Testis (tissue), 3 donors: ENCODE measurements around the gene SCAPER. TPM values are rescaled to one million over a fixed set of nuclear protein-coding genes. Genes with fewer than 3 reads are reported as not detected.

Experiments used
- DNase-seq: peaks from one replicate; pipeline ENCODE4 v3.0.0-alpha.2; 2019
- H3K27ac ChIP-seq, 2 donors: fragments of 200-600 bp; sonication (generic); one replicate each; pipeline ENCODE4 v1.5.1; 2019
- H3K27me3 ChIP-seq: fragments of 200-600 bp; sonication (generic); one replicate; pipeline ENCODE4 v1.5.1; 2019
- H3K36me3 ChIP-seq: fragments of 200-600 bp; sonication (generic); one replicate; pipeline ENCODE4 v1.5.1; 2017; ENCODE audit warnings: low read depth; ENCODE audit errors: missing control alignments
- H3K4me1 ChIP-seq: fragments of 200-600 bp; sonication (generic); one replicate; pipeline ENCODE4 v1.5.1; 2019
- H3K4me3 ChIP-seq, 2 donors: fragments of 200-600 bp; sonication (generic); one replicate each; pipeline ENCODE4 v1.5.1; 2017 to 2019
- H3K9me3 ChIP-seq: fragments of 200-600 bp; sonication (generic); one replicate; pipeline ENCODE4 v1.5.1; 2017
- POLR2A ChIP-seq: fragments of 450-650 bp; IDR thresholded peaks from one replicate; pipeline ENCODE4 v1.6.1; 2017; ENCODE audit warnings: antibody characterized with exemption, mild to moderate bottlenecking, moderate library complexity
- WGBS, 2 donors: methylation state at CpG; one replicate each; pipeline ENCODE4 v1.1.5; 2018; 5-methylcytosine and 5-hydroxymethylcytosine counted together
- intact Hi-C: fragments of 100-400 bp; cut with DNase I; formaldehyde crosslinking; loops from one replicate; pipeline ENCODE4 v1.15.1; 2023; ENCODE audit warnings: low total_unique reads
- polyA plus RNA-seq: library from polyadenylated mRNA; stranded (reverse); fragments of 350-450 nt; fragmentation: Illumina TruSeq; extraction: RNeasy Lipid Tissue Mini Kit (QIAGEN cat#74804); gene quantifications from one replicate; pipeline ENCODE4 v1.2.3, GENCODE V29; 2014; ENCODE audit warnings: low read depth, low replicate concordance; ENCODE audit not compliant: insufficient read depth
- total RNA-seq, 2 donors: library from RNA; depleted of rRNA; stranded (reverse); fragments of >200 nt; gene quantifications; one replicate each; pipeline ENCODE4 v1.2.3, GENCODE V29; 2016
- TF ChIP-seq, protein P1 (sequence below), 3 experiments: fragments of 450-650 bp in 2 of 3; fragments of 200-600 bp in 1 of 3; sonication (generic) in 1 of 3; IDR thresholded peaks; one replicate each; pipeline ENCODE4 v1.5.1; 2016 to 2019; ENCODE audit warnings: antibody characterized with exemption in 3 of 3, mild to moderate bottlenecking in 2 of 3, moderate library complexity in 1 of 3

The SCAPER gene
- total and polyA plus RNA-seq, 3 donors from 2014 or later, result 43.7 to 60.7 (median 54.8) TPM

DNA sequence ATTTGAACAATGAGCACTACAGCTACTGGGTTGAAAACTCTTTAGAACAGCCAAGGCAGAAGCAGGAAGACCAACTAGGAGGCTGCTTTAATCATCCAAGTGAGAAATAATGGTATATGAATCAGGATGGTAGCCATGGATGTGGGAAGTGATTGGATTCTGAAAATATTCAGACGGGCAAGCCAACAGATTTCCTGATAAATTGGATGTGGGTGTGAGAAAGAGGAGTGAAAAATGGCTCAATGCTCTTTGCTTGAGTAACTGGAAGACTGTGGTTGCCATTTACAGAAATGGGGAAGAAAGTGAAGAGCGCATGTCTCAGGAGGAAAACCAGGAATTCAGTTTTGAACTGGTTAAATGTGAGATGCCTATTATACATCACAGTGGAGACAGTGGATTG, 518.2 kb downstream of the SCAPER start:
- Histone ChIP-seq H3K27me3 (no peaks in the 10 kb centered on the region), H3K36me3 (no peaks in the 10 kb centered on the region), H3K4me3 (no peak overlapping the region), H3K4me1 (no peaks in the 10 kb centered on the region), H3K27ac (no peak overlapping the region), H3K9me3 (no peaks in the 10 kb centered on the region)
- DNase-seq, result no peak
- intact Hi-C loops, result no loop called here
- WGBS, 2 donors, result 94 to 96% methylated on average over 2 of the region's 2 CpGs
- TF ChIP-seq, protein P1, sequence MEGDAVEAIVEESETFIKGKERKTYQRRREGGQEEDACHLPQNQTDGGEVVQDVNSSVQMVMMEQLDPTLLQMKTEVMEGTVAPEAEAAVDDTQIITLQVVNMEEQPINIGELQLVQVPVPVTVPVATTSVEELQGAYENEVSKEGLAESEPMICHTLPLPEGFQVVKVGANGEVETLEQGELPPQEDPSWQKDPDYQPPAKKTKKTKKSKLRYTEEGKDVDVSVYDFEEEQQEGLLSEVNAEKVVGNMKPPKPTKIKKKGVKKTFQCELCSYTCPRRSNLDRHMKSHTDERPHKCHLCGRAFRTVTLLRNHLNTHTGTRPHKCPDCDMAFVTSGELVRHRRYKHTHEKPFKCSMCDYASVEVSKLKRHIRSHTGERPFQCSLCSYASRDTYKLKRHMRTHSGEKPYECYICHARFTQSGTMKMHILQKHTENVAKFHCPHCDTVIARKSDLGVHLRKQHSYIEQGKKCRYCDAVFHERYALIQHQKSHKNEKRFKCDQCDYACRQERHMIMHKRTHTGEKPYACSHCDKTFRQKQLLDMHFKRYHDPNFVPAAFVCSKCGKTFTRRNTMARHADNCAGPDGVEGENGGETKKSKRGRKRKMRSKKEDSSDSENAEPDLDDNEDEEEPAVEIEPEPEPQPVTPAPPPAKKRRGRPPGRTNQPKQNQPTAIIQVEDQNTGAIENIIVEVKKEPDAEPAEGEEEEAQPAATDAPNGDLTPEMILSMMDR (IDR thresholded peaks at IDR 0.05), result no peak
- TF ChIP-seq POLR2A, result no peak

DNA sequence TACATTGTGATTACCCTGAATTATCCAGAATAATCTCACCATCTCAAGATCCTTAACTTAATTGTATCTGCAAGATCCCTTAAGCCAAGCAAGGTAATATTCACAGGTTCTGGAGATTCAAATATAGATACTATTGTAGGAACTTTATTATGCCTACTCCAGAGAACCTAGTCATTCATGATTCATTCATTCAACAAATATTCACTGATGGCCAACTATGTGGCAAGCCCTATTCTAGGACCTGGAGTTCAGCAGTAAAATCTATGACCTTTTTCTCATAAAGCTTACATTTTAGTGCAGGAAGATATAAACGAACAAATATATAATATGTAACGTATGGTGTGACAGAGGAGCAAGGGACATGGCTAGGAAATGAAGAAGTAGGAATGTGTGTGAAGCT, 519.0 kb downstream of the SCAPER start:
- Histone ChIP-seq H3K9me3 (no peaks in the 10 kb centered on the region), H3K4me3 (no peak overlapping the region), H3K4me1 (no peaks in the 10 kb centered on the region), H3K27me3 (no peaks in the 10 kb centered on the region), H3K36me3 (no peaks in the 10 kb centered on the region), H3K27ac (no peak overlapping the region)
- WGBS, 2 donors, result 92 to 96% methylated on average over 2 of the region's 2 CpGs
- TF ChIP-seq, protein P1 (IDR thresholded peaks at IDR 0.05), result no peak
- no peak for TF ChIP-seq POLR2A
- intact Hi-C loops, result no loop called here
- no peak for DNase-seq

DNA sequence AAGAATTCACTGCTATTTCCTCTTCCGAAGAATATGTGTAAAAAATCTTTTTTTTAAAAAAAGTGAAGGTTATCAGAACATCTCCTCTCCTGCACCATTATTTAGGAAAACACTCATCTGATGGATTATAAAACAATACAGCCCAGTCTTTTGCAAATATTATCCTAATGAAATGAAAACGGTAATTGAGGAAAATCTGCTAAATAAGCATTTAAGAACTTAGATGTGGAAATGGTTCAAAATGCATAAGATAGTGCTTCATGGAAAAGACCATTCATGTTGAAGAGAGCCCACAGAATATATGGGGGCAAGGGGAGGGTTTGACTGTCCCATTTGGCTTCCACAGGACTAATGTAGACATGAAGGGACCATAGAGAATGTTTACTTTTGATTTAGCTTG, 520.7 kb downstream of the SCAPER start:
- H3K27me3 ChIP-seq, result no peaks in the 10 kb centered on the region
- intact Hi-C loops, result no loop called here

DNA sequence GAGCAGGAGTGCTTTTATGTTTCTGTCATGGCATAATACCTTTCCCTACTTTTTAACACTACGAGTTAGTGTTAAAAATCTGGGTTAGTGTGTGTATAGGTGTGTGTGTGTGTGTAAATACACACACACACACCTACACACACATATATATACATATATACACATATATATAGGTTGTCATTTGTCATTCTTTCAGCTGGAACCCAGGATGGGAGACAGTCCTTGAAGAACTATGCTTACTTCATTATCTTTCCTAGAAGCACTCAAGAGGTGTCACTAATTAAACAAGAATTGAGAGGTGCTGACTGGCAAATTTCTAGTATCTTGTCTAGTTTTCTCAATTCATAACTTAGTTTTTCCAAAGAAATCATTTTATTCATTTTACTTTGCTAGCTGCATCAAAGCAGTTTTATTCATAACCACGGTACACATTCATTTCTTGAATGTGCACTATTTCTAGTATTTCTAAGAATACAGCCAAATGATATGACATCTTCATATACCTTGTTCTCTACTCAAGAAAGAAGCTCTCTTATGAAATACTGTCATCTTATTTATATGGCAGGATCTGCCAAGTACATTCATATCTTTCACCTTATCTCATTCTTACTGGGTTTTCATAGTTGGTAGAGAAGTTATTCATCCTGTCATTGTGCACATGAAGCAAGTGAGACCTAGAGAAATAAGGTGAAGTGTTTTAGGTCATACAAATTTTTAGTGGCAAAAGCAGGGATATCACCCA, 522.0 kb downstream of the SCAPER start:
- intact Hi-C loops, result no loop called here
- Histone ChIP-seq H3K27ac (no peak overlapping the region), H3K9me3 (no peaks in the 10 kb centered on the region), H3K4me3 (no peak overlapping the region), H3K27me3 (no peaks in the 10 kb centered on the region), H3K36me3 (no peaks in the 10 kb centered on the region), H3K4me1 (no peaks in the 10 kb centered on the region)
- WGBS, 2 donors, result 93 to 97% methylated on average over 2 of the region's 2 CpGs
- TF ChIP-seq POLR2A, result no peak
- TF ChIP-seq, protein P1 (IDR thresholded peaks at IDR 0.05), result no peak
- no peak for DNase-seq

More for the DNA sequence above, 520.7 kb downstream of the SCAPER start:
- H3K4me3 ChIP-seq, result no peak overlapping the region
- no peaks in the 10 kb centered on the region for H3K9me3 ChIP-seq
- H3K27ac ChIP-seq, result no peak overlapping the region
- H3K36me3 ChIP-seq, result no peaks in the 10 kb centered on the region
- WGBS, 2 donors, result 90 to 95% methylated on average over 2 of the region's 2 CpGs
- TF ChIP-seq, protein P1 (IDR thresholded peaks at IDR 0.05), result no peak
- no peak for TF ChIP-seq POLR2A
- no peak for DNase-seq
- no peaks in the 10 kb centered on the region for H3K4me1 ChIP-seq

DNA sequence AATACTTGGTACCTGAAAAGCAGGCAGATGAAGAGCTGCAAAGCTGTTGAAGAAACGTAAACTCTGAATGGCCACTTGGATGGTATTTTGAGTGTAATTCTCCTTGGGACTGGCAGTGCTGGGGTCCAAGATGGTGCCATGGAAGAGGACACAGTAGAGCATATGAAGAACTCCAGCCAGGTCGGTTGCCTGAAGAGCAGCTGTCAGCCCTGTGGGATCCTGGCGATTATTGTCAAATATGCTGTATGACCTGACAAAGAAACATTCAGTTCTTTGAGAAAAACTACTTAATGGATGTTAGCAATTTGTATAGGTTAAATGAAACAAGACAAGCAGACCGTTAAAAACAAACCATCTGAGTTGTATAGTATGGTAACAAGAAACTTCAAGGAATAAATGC, 523.8 kb downstream of the SCAPER start:
- Histone ChIP-seq H3K36me3 (no peaks in the 10 kb centered on the region), H3K27ac (no peak overlapping the region), H3K27me3 (no peaks in the 10 kb centered on the region), H3K4me3 (no peak overlapping the region), H3K9me3 (no peaks in the 10 kb centered on the region), H3K4me1 (no peaks in the 10 kb centered on the region)
- no peak for DNase-seq
- 95 to 96% methylated on average over 4 of the region's 4 CpGs for WGBS, 2 donors
- intact Hi-C loops, result no loop called here
- TF ChIP-seq POLR2A, result no peak
- TF ChIP-seq, protein P1 (IDR thresholded peaks at IDR 0.05), result no peak
